Measurements from ENCODE around the gene SMYD5.
"Not testable (repeated sequence)": the region's sequence is repeated elsewhere in the genome, so short reads cannot be mapped to it uniquely, and the experiment has no call there.

Gene SMYD5

GRCh38 chr2:73262108-73262651 lies 48.1 kb downstream of the SMYD5 start:
- Histone ChIP-seq H3K36me3 (ENCODE audit: control insufficient read depth, insufficient read depth, low read length) (no peaks in the 10 kb centered on the region), H3K27ac (ENCODE audit: low read depth, low read length, severe bottlenecking) (no peak overlapping the region), H3K4me1 (ENCODE audit: control insufficient read depth, insufficient read depth, low read length, poor library complexity, severe bottlenecking) (peaks cover 6% of the 10 kb centered on the region), H3K4me3 (ENCODE audit: extremely low read depth, insufficient read depth, low read length, poor library complexity, severe bottlenecking) (no peak overlapping the region), H3K9me3 (ENCODE audit: control insufficient read depth, low read length) (no peaks in the 10 kb centered on the region)
- 83% methylated on average over 1 of the region's 4 CpGs; no CpG with 5 or more reads in 1 of the 2 experiments for whole genome bisulfite sequencing, 2 experiments (ENCODE audit: insufficient coverage in 2 of 2)

GRCh38 chr2:73262691-73263429 lies 48.8 kb downstream of the SMYD5 start:
- H3K9me3 ChIP-seq (ENCODE audit: control insufficient read depth, low read length); H3K27ac ChIP-seq (ENCODE audit: low read depth, low read length, severe bottlenecking); H3K4me1 ChIP-seq (ENCODE audit: control insufficient read depth, insufficient read depth, low read length, poor library complexity, severe bottlenecking); H3K36me3 ChIP-seq (ENCODE audit: control insufficient read depth, insufficient read depth, low read length); H3K4me3 ChIP-seq (ENCODE audit: extremely low read depth, insufficient read depth, low read length, poor library complexity, severe bottlenecking): not testable (repeated sequence)
- 92 to 99% methylated on average over 11 to 12 of the region's 18 CpGs for WGBS, 2 experiments (ENCODE audit: insufficient coverage in 2 of 2)

GRCh38 chr2:73263540-73264331 lies 49.7 kb downstream of the SMYD5 start:
- no peak overlapping the region for H3K4me3 ChIP-seq (ENCODE audit: extremely low read depth, insufficient read depth, low read length, poor library complexity, severe bottlenecking)
- peaks cover 6% of the 10 kb centered on the region for H3K4me1 ChIP-seq (ENCODE audit: control insufficient read depth, insufficient read depth, low read length, poor library complexity, severe bottlenecking)
- H3K36me3 ChIP-seq (ENCODE audit: control insufficient read depth, insufficient read depth, low read length): no peaks in the 10 kb centered on the region
- no peaks in the 10 kb centered on the region for H3K9me3 ChIP-seq (ENCODE audit: control insufficient read depth, low read length)
- no peak overlapping the region for H3K27ac ChIP-seq (ENCODE audit: low read depth, low read length, severe bottlenecking)
- WGBS, 2 experiments (ENCODE audit: insufficient coverage in 2 of 2): 95% methylated on average over 7 to 11 of the region's 16 CpGs

GRCh38 chr2:73264332-73264606 lies 50.2 kb downstream of the SMYD5 start:
- Histone ChIP-seq H3K9me3 (ENCODE audit: control insufficient read depth, low read length) (no peaks in the 10 kb centered on the region), H3K4me1 (ENCODE audit: control insufficient read depth, insufficient read depth, low read length, poor library complexity, severe bottlenecking) (peaks cover 6% of the 10 kb centered on the region), H3K27ac (ENCODE audit: low read depth, low read length, severe bottlenecking) (no peak overlapping the region), H3K36me3 (ENCODE audit: control insufficient read depth, insufficient read depth, low read length) (no peaks in the 10 kb centered on the region), H3K4me3 (ENCODE audit: extremely low read depth, insufficient read depth, low read length, poor library complexity, severe bottlenecking) (no peak overlapping the region)
- 94% methylated on average over 12 to 15 of the region's 15 CpGs for WGBS, 2 experiments (ENCODE audit: insufficient coverage in 2 of 2)

GRCh38 chr2:73264783-73265182 lies 50.7 kb downstream of the SMYD5 start:
- Histone ChIP-seq H3K4me1 (ENCODE audit: control insufficient read depth, insufficient read depth, low read length, poor library complexity, severe bottlenecking) (peaks cover 6% of the 10 kb centered on the region), H3K36me3 (ENCODE audit: control insufficient read depth, insufficient read depth, low read length) (no peaks in the 10 kb centered on the region), H3K4me3 (ENCODE audit: extremely low read depth, insufficient read depth, low read length, poor library complexity, severe bottlenecking) (no peak overlapping the region), H3K9me3 (ENCODE audit: control insufficient read depth, low read length) (no peaks in the 10 kb centered on the region), H3K27ac (ENCODE audit: low read depth, low read length, severe bottlenecking) (no peak overlapping the region)
- 90 to 92% methylated on average over 3 of the region's 4 CpGs for WGBS, 2 experiments (ENCODE audit: insufficient coverage in 2 of 2)

GRCh38 chr2:73265298-73266060 lies 51.4 kb downstream of the SMYD5 start:
- H3K9me3 ChIP-seq (ENCODE audit: control insufficient read depth, low read length): no peaks in the 10 kb centered on the region
- no peaks in the 10 kb centered on the region for H3K36me3 ChIP-seq (ENCODE audit: control insufficient read depth, insufficient read depth, low read length)
- no peak overlapping the region for H3K27ac ChIP-seq (ENCODE audit: low read depth, low read length, severe bottlenecking)
- whole genome bisulfite sequencing, 2 experiments (ENCODE audit: insufficient coverage in 2 of 2): 91 to 92% methylated on average over 23 to 26 of the region's 28 CpGs
- H3K4me3 ChIP-seq (ENCODE audit: extremely low read depth, insufficient read depth, low read length, poor library complexity, severe bottlenecking): no peak overlapping the region
- H3K4me1 ChIP-seq (ENCODE audit: control insufficient read depth, insufficient read depth, low read length, poor library complexity, severe bottlenecking): peaks cover 6% of the 10 kb centered on the region

- Histone ChIP-seq H3K4me1 (ENCODE audit: control insufficient read depth, insufficient read depth, low read length, poor library complexity, severe bottlenecking) (peaks cover 6% of the 10 kb centered on the region), H3K36me3 (ENCODE audit: control insufficient read depth, insufficient read depth, low read length) (no peaks in the 10 kb centered on the region), H3K4me3 (ENCODE audit: extremely low read depth, insufficient read depth, low read length, poor library complexity, severe bottlenecking) (no peak overlapping the region), H3K27ac (ENCODE audit: low read depth, low read length, severe bottlenecking) (no peak overlapping the region), H3K9me3 (ENCODE audit: control insufficient read depth, low read length) (no peaks in the 10 kb centered on the region)
- 92% methylated on average over 17 to 26 of the region's 26 CpGs for WGBS, 2 experiments (ENCODE audit: insufficient coverage in 2 of 2)
These were observed 52.2 kb downstream of the SMYD5 start for GRCh38 chr2:73266061-73266901.

- no peaks in the 10 kb centered on the region for H3K36me3 ChIP-seq (ENCODE audit: control insufficient read depth, insufficient read depth, low read length)
These were observed 53.0 kb downstream of the SMYD5 start for GRCh38 chr2:73267008-73267407.

GRCh38 chr2:73268366-73268829 lies 54.4 kb downstream of the SMYD5 start:
- no peak overlapping the region for H3K27ac ChIP-seq (ENCODE audit: low read depth, low read length, severe bottlenecking)
- H3K36me3 ChIP-seq (ENCODE audit: control insufficient read depth, insufficient read depth, low read length): no peaks in the 10 kb centered on the region
- peaks cover 6% of the 10 kb centered on the region for H3K4me1 ChIP-seq (ENCODE audit: control insufficient read depth, insufficient read depth, low read length, poor library complexity, severe bottlenecking)
- no peaks in the 10 kb centered on the region for H3K9me3 ChIP-seq (ENCODE audit: control insufficient read depth, low read length)
- 20 to 28% methylated on average over 9 to 13 of the region's 14 CpGs for WGBS, 2 experiments (ENCODE audit: insufficient coverage in 2 of 2)
- H3K4me3 ChIP-seq (ENCODE audit: extremely low read depth, insufficient read depth, low read length, poor library complexity, severe bottlenecking): peak overlapping the region; percentile 11

More at GRCh38 chr2:73267008-73267407, 53.0 kb downstream of the SMYD5 start:
- H3K4me1 ChIP-seq (ENCODE audit: control insufficient read depth, insufficient read depth, low read length, poor library complexity, severe bottlenecking): peaks cover 6% of the 10 kb centered on the region
- no peaks in the 10 kb centered on the region for H3K9me3 ChIP-seq (ENCODE audit: control insufficient read depth, low read length)
- H3K27ac ChIP-seq (ENCODE audit: low read depth, low read length, severe bottlenecking): no peak overlapping the region
- H3K4me3 ChIP-seq (ENCODE audit: extremely low read depth, insufficient read depth, low read length, poor library complexity, severe bottlenecking): no peak overlapping the region
- WGBS, 2 experiments (ENCODE audit: insufficient coverage in 2 of 2): 100% methylated on average over 4 of the region's 4 CpGs

Measured in mesodermal cell (in vitro differentiated cells).